Ovary (tissue), 9 donors: Measurements from ENCODE around the gene COL4A1. TPM values are rescaled to one million over a fixed set of nuclear protein-coding genes. Genes with fewer than 3 reads are reported as not detected.

Source experiments
- DNase-seq, 5 donors: peaks; one replicate each; pipeline ENCODE4 v3.0.0-alpha.2; 2019 to 2020
- H3K27ac ChIP-seq, 2 donors: fragments of 200-600 bp; one replicate each; pipeline versions ENCODE4 v1.5.1 to v1.8.0; 2019 to 2022
- H3K27me3 ChIP-seq: fragments of 200-600 bp; one replicate; pipeline ENCODE4 v1.8.0; 2022
- H3K36me3 ChIP-seq: fragments of 200-600 bp; sonication (generic); one replicate; pipeline ENCODE4 v1.5.1; 2019
- H3K4me1 ChIP-seq: one replicate; pipeline ENCODE4 v1.8.1; 2013; ENCODE audit warnings: mild to moderate bottlenecking, moderate library complexity; ENCODE audit not compliant: insufficient read depth
- H3K4me3 ChIP-seq: fragments of 200-600 bp; sonication (generic); one replicate; pipeline ENCODE4 v1.5.1; 2017
- H3K9me3 ChIP-seq, 2 donors: fragments of 200-600 bp in 1 of 2; sonication (generic) in 1 of 2; one replicate each; pipeline versions ENCODE4 v1.5.1 to v1.8.1; 2013 to 2019; ENCODE audit warnings: mild to moderate bottlenecking in 1 of 2, moderate library complexity in 1 of 2
- EP300 ChIP-seq: sonication (generic); formaldehyde crosslinking; IDR thresholded peaks from one replicate; pipeline ENCODE4 v1.6.1; 2017; ENCODE audit warnings: antibody characterized with exemption
- POLR2A ChIP-seq: fragments of 450-650 bp; IDR thresholded peaks from one replicate; pipeline ENCODE4 v1.6.1; 2017; ENCODE audit warnings: antibody characterized with exemption, mild to moderate bottlenecking, moderate library complexity
- WGBS, 3 donors: extraction: QIAGEN DNeasy Blood & Tissue Kit in 1 of 3; methylation state at CpG; one replicate each; pipeline versions ENCODE4 v1.1.5 to v1.1.7; 2013 to 2017; 5-methylcytosine and 5-hydroxymethylcytosine counted together
- intact Hi-C, 4 donors: fragments of 100-400 bp; cut with DNase I; formaldehyde crosslinking; loops; one replicate each; pipeline versions ENCODE4 v1.11.0 to v1.15.1; 2022 to 2023
- polyA plus RNA-seq, 2 donors: library from polyadenylated mRNA; stranded (reverse); fragments of 200-250 nt in 1 of 2; fragments of 350-450 nt in 1 of 2; fragmentation: Illumina TruSeq in 1 of 2; extraction: RNeasy Lipid Tissue Mini Kit (QIAGEN cat#74804) in 1 of 2; gene quantifications; one replicate each; pipeline ENCODE4 v1.2.3, GENCODE V29; 2013 to 2014
- total RNA-seq, 7 donors: library from RNA; depleted of rRNA in 2 of 7; stranded (reverse); fragments of >200 nt in 2 of 7; fragmentation: NEBNext Ultra II Directional in 3 of 7; extraction: Animal tissue kit (Norgen Biotek cat#: 25700) in 3 of 7; gene quantifications; one replicate each; pipeline versions ENCODE4 v1.1.0 to v1.2.4, GENCODE V29; 2016 to 2023
- TF ChIP-seq, protein P1 (sequence below), 3 donors: fragments of 450-650 bp in 2 of 3; fragments of 200-600 bp in 1 of 3; IDR thresholded peaks; one replicate each; pipeline versions ENCODE4 v1.5.1 to v1.8.0; 2016 to 2022; ENCODE audit warnings: antibody characterized with exemption in 3 of 3, mild to moderate bottlenecking in 1 of 3
- donor health status: DM: no; HTN: no; CAD: no; lungs with moderate emphysema.
- donor health status: DM: no; HTN: no; CAD: no.
- donor health status: Bipolar disorder and iron deficiency.
- donor health status: DM: yes; HTN: yes; CAD: no.
- donor health status: DM: no; HTN: no; CAD: no.
- donor health status: DM: yes; HTN: yes; CAD: no.

The COL4A1 gene
- total and polyA plus RNA-seq, 9 donors, result 42.3 to 421 (median 87.5) TPM

DNA sequence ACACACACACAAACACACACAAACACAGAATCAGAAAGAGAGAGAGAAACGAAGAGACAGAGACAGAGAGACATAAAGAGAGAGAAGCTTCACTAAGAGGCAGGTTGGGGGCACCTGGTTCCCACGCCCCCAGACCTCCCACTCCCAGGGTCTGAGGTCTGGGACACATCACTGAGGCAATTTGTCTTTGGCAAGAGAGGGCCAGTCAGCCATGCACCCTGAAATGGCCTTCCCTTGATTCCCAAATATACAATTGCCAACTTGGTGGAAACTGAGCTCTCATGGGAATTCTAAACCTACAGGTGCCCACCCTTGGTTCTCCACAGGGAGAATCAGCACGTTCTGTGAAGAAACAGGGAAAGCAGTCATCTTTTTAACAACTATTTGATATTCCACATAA lies 79.5 kb downstream of the COL4A1 start:
- Histone ChIP-seq H3K4me3 (no peak overlapping the region), H3K27me3 (no peaks in the 10 kb centered on the region), H3K9me3 (no peaks in the 10 kb centered on the region), H3K27ac (no peak overlapping the region), H3K4me1 (no peaks in the 10 kb centered on the region), H3K36me3 (no peaks in the 10 kb centered on the region)
- TF ChIP-seq, protein P1, sequence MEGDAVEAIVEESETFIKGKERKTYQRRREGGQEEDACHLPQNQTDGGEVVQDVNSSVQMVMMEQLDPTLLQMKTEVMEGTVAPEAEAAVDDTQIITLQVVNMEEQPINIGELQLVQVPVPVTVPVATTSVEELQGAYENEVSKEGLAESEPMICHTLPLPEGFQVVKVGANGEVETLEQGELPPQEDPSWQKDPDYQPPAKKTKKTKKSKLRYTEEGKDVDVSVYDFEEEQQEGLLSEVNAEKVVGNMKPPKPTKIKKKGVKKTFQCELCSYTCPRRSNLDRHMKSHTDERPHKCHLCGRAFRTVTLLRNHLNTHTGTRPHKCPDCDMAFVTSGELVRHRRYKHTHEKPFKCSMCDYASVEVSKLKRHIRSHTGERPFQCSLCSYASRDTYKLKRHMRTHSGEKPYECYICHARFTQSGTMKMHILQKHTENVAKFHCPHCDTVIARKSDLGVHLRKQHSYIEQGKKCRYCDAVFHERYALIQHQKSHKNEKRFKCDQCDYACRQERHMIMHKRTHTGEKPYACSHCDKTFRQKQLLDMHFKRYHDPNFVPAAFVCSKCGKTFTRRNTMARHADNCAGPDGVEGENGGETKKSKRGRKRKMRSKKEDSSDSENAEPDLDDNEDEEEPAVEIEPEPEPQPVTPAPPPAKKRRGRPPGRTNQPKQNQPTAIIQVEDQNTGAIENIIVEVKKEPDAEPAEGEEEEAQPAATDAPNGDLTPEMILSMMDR (IDR thresholded peaks at IDR 0.05), result no peak
- TF ChIP-seq POLR2A, result no peak
- TF ChIP-seq EP300, result no peak
- DNase-seq, result no peak
- 84 to 87% (median 86%) methylated on average over 3 of the region's 3 CpGs for WGBS, 3 donors
- intact Hi-C loops, result loop anchor here in 1 of 4 donors (10.0 kb wide), 1 partner anchor 187 kb away; no protein-coding TSS in a partner anchor

DNA sequence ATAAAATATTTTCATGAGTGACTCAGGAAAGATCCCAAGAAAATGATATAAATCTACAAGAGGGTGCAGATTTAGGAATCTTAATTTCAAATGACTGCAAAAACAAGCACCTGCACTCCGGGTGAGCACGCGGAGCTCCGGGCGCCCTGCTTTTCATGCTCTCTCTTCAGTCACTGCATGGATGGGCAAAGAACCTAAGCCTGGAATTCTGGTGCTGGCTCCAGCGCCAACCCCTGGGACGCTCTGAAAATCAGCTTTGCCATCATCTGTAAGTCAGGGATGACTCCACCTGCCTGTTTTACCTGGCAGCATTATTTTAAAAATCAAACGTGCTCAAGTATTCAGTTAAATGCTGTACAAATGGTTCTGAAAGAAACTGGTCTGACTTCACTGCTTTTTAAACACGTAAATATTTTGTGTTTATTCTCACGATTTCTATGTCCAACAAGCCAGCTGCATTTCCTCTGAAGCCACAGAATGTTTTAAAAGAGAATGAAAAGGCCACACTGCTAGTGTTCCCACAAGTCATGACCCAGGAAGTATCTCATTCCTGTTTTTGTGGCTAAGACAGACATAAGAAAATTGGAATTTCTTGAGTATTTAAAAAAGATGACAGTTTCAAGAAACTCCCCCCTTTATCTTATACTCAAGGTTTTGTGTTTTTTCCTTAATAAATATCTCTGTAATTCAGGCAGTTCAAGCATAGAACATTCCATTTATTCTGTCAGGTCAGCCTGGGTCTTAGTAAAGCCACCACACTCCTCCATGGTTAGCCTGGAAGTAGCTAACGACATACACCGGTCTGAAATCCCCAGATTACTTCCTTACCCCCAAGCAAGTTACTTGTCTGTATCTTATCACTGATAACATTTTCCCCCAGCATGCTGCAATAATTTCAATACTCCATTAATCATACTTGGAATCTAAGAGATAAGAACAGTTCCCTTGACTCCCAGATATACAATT lies 81.1 kb downstream of the COL4A1 start:
- TF ChIP-seq, protein P1 (IDR thresholded peaks at IDR 0.05), result no peak
- no peak for TF ChIP-seq POLR2A
- no peak for TF ChIP-seq EP300
- intact Hi-C loops, result loop anchor here in 1 of 4 donors (10.0 kb wide), 1 partner anchor 189 kb away; no protein-coding TSS in a partner anchor
- H3K36me3 ChIP-seq, result no peaks in the 10 kb centered on the region
- no peak for DNase-seq
- H3K4me1 ChIP-seq, result peaks cover 5% of the 10 kb centered on the region
- no peaks in the 10 kb centered on the region for H3K9me3 ChIP-seq
- WGBS, 3 donors, result 51 to 59% (median 52%) methylated on average over 12 of the region's 12 CpGs
- no peaks in the 10 kb centered on the region for H3K27me3 ChIP-seq
- H3K4me3 ChIP-seq, result no peak overlapping the region
- H3K27ac ChIP-seq, result no peak overlapping the region

DNA sequence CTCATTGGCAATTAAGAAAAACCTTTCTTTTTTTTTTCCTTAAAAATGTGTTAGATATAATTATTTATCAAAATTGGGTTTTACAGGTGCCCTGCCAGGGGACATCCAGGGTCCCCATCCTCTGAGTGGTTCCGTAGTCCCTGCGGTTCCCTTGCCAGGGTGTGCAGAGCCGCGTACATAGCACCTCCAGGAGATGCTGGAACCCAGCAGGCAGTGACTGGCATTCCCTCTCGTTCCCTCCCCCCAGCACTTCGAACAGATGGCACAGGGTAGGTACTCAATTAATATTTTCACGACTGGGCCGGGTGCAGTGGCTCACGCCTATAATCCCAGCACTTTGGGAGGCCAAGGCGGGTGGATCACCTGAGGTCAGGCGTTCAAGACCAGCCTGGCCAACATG lies 82.0 kb downstream of the COL4A1 start:
- no peak overlapping the region for H3K27ac ChIP-seq

DNA sequence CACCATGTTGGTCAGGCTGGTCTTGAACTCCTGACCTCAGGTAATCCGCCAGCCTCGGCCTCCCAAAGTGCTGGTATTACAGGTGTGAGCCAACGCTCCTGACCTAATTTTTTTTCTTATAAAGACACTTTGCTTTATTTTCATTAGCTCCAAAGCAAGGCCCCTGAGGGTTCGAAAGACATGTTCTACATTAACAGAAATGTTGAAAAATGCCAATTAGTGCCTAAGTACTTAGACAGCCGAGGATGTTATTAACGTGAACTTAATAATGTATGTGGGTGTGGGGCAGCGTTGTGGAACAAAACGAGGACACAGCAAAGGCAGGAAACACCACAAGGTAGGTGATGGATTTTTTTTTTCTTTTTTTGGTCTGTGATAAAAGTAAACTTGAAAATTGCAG lies 82.4 kb downstream of the COL4A1 start:
- H3K4me3 ChIP-seq, result no peak overlapping the region
- peaks cover 7% of the 10 kb centered on the region for H3K4me1 ChIP-seq
- no peak overlapping the region for H3K27ac ChIP-seq
- no peaks in the 10 kb centered on the region for H3K36me3 ChIP-seq
- intact Hi-C loops, result loop anchor here in 3 of 4 donors (5.0 to 10.0 kb wide), 3 partner anchors 188 to 223 kb away; no protein-coding TSS in a partner anchor
- DNase-seq, result no peak
- no peaks in the 10 kb centered on the region for H3K27me3 ChIP-seq
- 91 to 94% (median 91%) methylated on average over 8 of the region's 8 CpGs for WGBS, 3 donors
- H3K9me3 ChIP-seq, result no peaks in the 10 kb centered on the region
- TF ChIP-seq EP300, result no peak
- TF ChIP-seq, protein P1 (IDR thresholded peaks at IDR 0.05), result no peak
- no peak for TF ChIP-seq POLR2A

More for the DNA sequence above, 82.0 kb downstream of the COL4A1 start:
- no peaks in the 10 kb centered on the region for H3K9me3 ChIP-seq
- intact Hi-C loops, result loop anchor here in 1 of 4 donors (10.0 kb wide), 1 partner anchor 190 kb away; no protein-coding TSS in a partner anchor
- DNase-seq, result no peak
- TF ChIP-seq POLR2A, result no peak
- TF ChIP-seq, protein P1 (IDR thresholded peaks at IDR 0.05), result no peak
- no peak for TF ChIP-seq EP300
- no peaks in the 10 kb centered on the region for H3K36me3 ChIP-seq
- peaks cover 7% of the 10 kb centered on the region for H3K4me1 ChIP-seq
- no peak overlapping the region for H3K4me3 ChIP-seq
- no peaks in the 10 kb centered on the region for H3K27me3 ChIP-seq
- whole genome bisulfite sequencing, 3 donors, result 93 to 94% (median 94%) methylated on average over 11 of the region's 11 CpGs
